ENCODE results near the gene NPHP4. TPM values are rescaled to one million over a fixed set of nuclear protein-coding genes. Genes with fewer than 3 reads are reported as not detected.

NPHP4 gene
- total RNA-seq, 1 donor from 2014 or later: 7.7 TPM

GRCh38 chr1:6003568-6004411, 11.6 kb upstream of the NPHP4 start:
- peak; percentile 51 for DNase-seq

DNA sequence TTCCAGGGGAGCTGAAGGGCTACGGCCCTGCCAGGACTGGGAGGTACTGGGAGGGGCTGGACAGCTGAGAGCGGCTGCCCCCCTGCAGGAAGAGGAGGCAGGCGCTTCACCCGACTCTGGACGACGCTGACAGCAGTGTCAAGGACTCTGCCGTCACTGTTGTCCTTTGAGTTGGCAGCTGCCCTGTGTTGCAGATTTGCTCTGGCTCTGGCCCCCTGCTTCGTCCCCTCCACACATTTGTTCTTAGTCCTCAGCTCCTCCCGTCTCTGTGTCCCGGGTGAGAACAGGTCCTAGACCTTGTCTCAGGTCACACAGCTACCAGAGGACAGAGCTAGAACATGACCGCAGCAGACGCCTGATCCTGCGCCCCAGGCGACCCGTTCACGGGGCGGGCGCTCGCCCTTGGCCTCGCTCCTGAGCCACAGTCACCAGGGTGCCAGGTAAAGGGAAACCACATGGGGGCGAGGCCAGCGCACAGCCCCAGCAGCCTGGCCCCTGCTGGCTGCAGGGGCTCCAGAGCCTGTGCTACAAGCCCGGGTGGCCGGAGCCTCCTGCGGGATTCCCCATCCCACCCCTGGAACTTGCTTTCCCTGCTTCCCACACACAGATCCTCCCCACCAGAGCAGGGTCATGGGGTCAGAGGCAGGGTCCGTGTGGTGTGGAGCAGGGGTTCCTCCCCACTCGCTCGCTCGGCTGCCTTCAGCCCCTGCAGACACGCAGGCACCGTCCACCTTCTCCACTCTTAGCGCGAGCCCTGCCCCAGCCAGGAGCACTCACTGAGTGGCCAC, 10.7 kb upstream of the NPHP4 start:
- DNase-seq: peak; percentile 68

DNA sequence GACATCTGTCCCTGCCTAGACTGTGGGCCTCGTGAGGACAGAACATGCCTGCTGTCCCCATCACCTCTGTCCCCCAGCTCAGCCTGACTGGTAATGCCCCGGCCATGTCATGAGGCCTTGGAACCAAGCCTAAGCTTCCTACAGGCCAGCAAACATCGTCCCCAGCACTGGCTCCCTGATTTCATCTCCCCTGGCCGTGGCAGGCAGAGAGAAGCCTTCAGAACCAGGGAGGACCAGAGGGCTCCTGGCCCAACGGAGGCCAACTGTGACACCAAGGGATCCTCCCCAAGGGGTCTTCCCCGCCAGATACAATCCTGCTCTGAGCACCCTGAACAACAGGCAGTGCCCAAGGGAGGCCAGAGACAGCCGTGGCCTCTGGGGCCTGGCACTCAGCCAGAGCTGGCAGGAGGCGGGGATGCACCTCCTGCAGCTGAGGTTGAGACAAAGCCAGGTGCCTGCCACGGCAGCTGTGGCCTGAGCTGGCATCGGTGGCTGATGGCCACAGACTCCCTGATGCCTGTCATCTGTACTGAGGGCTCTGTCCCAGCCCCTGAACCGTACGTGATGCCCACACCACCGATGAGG, 9.9 kb upstream of the NPHP4 start:
- peak; percentile 55 for DNase-seq

DNA sequence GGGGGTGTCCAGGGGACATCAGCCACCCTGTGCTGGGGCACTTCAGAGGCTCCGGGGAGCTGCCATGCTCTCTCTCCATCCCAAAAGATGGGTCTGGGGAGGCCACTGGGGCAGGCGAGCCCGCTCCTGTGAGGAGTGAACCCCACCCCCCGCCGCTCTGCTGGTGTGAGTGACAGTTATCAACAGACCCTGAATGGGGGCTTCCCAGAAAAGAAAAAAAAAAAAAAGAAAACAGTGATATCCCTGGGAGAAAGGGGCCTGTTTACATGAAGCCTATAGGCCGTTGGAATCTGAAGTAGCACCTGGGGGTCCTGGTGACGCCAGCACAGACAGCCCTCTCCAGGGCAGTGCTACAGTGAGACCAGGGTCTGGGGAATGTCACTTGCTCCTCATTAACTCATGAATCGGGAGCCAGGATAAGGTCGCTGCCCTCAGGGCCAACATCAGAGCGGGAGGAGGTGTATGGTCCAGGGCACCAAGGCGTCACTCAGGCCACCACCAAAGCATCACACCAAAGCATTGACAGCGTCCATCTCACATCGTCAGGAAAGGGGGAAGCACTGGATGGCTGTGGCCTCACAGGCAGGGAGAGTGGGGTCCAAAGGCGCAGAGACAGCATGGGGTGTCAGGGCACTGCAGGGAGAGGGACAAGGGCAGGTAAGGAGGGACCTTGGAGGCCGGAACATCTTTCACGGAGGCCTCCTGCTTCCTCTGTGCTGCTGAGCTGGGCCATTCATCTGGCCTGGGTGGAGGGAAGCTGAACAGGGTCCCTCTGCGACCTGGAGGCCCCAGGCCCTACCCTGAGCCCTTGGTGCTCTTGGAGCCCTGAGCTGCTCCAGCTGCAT, 8.4 kb upstream of the NPHP4 start:
- DNase-seq: no peak

DNA sequence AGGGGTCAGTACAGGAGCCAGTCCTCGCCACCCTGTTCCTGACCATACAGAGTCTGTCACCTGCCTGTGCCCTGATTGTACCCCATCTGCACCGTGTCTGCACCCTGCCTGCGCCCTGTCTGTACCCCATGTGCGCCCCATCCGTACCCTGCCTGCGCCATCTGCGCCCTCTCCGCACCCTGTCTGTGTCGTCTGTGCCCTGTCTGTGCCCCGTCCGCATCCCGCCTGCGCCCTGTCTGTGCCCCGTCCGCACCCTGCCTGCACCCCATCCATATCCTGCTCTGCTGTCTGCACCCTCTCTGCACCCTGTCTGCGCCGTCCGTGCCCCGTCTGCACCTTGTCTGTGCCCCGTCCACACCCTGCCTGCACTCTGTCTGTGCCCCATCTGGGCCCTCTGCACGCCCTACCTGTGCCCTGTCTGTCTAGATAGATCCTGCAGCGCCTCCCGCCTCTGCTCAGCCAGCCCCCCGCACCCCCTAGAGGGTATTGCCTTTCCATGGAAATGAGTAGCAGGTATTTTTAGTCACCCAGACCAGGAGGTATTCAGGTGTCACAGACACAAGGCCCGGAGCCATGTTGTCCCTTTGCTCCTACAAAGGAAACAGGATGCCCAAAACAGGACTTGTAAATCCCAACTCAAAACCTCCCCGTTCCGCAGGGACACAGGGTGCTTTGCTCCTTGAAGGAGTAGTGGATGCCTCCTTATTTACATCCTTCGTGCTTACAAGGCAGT, 7.7 kb upstream of the NPHP4 start:
- DNase-seq: no peak

DNA sequence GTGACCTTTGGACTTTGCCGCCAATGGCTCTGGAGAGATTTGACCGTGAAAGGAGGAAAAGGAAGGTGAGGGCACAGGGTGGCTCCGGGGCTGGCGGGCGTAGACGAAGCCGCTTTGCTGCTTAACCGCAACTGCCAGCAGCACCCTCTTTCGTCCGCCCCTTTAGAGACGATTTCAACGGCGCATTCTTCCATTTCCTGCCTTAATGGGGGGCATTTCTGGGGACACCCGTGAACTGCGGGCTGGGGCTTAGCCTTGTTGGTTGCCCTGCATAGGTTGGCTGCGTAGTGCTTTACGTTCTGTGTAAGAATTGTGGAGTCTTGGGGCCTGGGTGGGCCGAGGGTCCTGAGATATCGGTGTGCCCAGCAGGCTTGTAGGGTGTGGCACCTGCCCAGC, 6.7 kb upstream of the NPHP4 start:
- no peak for DNase-seq

DNA sequence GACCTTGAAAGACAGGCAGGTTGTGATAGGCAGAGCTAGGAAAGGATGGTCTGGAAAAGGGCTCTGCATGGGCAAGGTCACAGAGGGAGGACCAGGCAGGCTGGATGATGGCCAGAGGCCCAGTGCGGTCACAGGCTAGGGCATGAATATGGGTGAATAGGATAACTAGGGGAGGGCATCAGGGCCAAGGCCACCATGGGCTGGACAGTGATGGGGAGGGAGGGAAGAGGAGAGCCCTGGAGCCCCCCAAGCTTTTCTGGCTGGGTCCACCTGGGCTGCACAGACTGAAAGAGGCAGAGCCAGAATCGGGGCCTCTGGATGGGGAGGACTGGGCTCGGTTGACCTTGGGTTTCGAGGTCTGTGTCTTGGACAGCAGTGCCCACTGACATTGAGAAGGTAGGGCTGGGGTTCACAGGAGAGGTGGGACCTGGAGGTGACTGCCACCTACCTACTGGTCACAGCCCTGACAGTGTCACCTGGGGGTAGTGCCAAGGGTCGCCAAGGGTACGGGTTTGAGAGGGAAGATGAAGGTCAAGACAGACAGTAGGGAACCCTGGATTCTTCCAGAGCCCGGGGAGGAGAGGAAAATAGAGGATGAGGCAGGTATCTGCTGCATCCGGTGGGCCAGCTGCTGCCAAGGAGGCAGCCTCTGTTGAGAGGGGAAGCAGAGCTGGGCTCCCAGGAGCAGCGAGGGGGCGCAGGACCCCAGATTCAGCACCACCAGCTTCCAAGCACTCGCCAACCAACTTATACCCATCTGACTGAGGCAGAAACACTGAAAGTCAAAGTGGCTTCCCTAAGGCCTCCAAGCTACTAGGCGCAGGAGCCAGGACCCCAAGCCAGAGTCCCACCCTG, 6.1 kb upstream of the NPHP4 start:
- DNase-seq: no peak

DNA sequence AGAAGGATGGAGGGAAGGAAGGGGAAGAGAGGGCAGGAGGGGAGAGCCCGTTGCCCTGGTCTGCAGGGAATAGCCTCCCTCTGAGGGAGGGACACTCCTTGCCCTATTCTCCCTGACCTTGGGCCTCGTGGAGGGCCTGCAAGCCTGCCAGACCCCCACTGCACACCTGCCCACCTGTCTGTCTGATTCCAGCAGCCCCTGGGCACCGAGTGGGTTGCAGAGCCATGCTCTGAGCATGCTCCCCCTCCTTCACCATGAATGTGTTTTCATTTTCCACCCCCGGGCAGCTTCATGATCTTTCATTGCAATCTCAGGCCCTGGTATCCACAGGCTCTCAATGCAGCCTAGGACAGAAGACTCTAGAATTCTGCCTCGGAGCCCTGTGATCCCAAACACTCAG, 5.1 kb upstream of the NPHP4 start:
- DNase-seq: no peak

- no peak for DNase-seq
Measured at GRCh38 chr1:5996641-5997270, 4.5 kb upstream of the NPHP4 start.

- no peak for DNase-seq
Measured at GRCh38 chr1:5995871-5996630, 3.8 kb upstream of the NPHP4 start.

DNA sequence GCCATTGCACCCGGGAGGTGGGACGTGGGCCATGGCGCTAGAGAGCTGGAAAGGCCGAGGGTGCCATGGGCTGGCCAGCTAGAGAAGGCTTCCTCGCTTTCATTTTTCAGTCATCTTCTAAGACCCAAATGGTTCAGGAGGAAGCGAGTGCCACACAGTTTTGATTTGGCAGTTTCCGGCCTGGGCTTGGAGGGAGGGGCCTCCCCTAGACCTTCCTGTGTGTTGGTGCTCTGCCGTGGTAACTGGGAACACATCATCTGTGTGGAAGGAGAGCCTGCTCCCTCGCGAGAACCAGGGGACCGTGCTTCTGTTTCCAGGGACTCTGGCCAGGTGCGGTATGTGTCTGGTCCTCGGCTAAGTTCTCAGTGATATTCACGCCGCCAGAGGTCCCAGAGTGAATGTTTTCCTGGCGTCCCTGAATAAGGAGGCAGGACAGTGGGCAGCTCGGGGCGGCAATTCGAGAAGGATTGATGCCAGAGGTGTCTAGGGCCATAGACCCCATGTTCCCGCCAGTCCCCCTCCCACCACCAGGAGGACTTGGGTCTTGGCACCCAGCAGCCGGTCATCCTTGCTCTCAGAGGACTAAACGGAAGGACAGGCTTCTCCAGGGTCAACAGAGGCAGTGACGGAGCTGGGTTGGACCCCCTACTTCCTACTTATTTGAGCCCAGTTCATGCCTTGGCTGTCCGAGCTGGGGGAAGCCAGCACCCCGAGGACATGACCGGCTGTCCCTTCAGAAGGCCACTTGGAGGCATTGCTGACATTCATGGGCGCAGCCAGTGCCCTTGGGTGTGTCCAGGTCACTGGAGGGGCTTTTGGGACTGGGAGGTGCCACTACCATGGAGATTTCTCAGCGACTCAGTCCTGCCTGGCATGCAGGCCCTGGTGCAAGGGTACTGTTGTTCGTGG, 2.7 kb upstream of the NPHP4 start:
- DNase-seq: no peak

GRCh38 chr1:5993556-5994491, 1.6 kb upstream of the NPHP4 start:
- DNase-seq: no peak

- DNase-seq: no peak
Measured at GRCh38 chr1:5992814-5993555, 760 bp upstream of the NPHP4 start.

DNA sequence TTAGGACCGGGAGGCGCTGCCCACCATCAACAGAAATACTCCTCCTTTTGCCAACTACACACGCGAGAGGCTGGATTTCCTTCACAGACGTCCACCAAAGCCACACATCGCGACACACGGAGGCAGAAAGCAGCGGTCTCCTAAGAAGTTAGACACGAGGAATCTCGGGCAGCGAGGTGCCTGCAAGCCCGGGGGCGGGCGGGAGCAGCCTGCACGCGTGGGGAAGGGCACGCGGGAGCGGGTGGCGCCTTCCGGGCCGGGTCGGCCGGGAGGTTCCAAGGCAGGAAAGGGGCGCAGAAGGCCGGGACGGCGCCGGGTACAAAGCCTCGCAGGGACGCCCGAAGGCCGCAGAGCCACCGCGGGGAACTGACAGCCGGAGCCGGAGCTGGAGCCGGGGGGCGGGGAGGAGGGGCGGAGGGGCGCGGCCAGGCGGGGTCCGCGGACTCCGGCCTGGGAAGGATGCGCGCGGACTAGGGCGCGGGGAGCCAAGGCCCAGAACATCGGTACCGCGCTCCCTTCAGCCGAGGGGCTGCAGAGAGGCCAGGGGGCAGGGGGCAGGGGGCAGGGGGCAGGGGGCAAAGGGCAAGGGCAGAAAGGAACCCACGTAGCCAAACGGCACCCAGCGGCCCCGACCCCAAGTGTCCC, 722 bp downstream of the NPHP4 start:
- peak; percentile 59 for DNase-seq

- no peak for DNase-seq
Measured at GRCh38 chr1:5990913-5991312, 1.3 kb downstream of the NPHP4 start.

All from tongue (tissue), 2 donors.